Thoracic aorta (tissue), 2 donors: Measurements from ENCODE around the gene BDH1. TPM values are rescaled to one million over a fixed set of nuclear protein-coding genes. Genes with fewer than 3 reads are reported as not detected.
"Not testable (repeated sequence)": the region's sequence is repeated elsewhere in the genome, so short reads cannot be mapped to it uniquely, and the experiment has no call there.

Experiments
- ATAC-seq: fragments of 150-250 bp; one replicate; pipeline ENCODE4 v1.8.0; 2017; ENCODE audit warnings: low read depth; ENCODE audit not compliant: insufficient number of reproducible peaks, low FRiP score
- DNase-seq: peaks from one replicate; pipeline ENCODE4 v3.0.0-alpha.2; 2020; ENCODE audit warnings: low spot score
- H3K27ac ChIP-seq, 2 donors: fragments of 200-600 bp; sonication (generic); 1 replicate in 1 of 2; 2 replicates in 1 of 2; pipeline ENCODE4 v1.5.1; 2016; ENCODE audit warnings: mild to moderate bottlenecking in 2 of 2, moderate library complexity in 2 of 2
- H3K27me3 ChIP-seq: fragments of 200-600 bp; sonication (generic); replicated peaks from 2 replicates; pipeline ENCODE4 v1.6.0; 2016; ENCODE audit warnings: mild to moderate bottlenecking; ENCODE audit not compliant: insufficient read depth
- H3K36me3 ChIP-seq: fragments of 200-600 bp; sonication (generic); one replicate; pipeline ENCODE4 v1.5.1; 2016
- H3K4me1 ChIP-seq, 2 donors: fragments of 200-600 bp; sonication (generic); 1 replicate in 1 of 2; 2 replicates in 1 of 2; pipeline versions ENCODE4 v1.5.1 to v1.6.0; 2016; ENCODE audit warnings: low read depth in 2 of 2, mild to moderate bottlenecking in 1 of 2; ENCODE audit not compliant: control insufficient read depth in 1 of 2
- H3K4me3 ChIP-seq: fragments of 200-600 bp; sonication (generic); 2 replicates; pipeline ENCODE4 v1.5.1; 2016; ENCODE audit warnings: mild to moderate bottlenecking
- H3K9me3 ChIP-seq: fragments of 200-600 bp; sonication (generic); 2 replicates; pipeline ENCODE4 v1.5.1; 2016
- total RNA-seq, 2 donors: library from RNA; depleted of rRNA; stranded (reverse); fragments of >200 nt; gene quantifications; one replicate each; pipeline versions ENCODE4 v1.1.0 to v1.2.3, GENCODE V29; 2016
- TF ChIP-seq, protein P1 (sequence below): fragments of 200-600 bp; sonication (generic); IDR thresholded peaks from one replicate; pipeline ENCODE4 v1.5.1; 2019; ENCODE audit warnings: antibody characterized with exemption

BDH1 gene
- total RNA-seq, 2 donors from 2014 or later, result 5.3 to 15.4 TPM

DNA sequence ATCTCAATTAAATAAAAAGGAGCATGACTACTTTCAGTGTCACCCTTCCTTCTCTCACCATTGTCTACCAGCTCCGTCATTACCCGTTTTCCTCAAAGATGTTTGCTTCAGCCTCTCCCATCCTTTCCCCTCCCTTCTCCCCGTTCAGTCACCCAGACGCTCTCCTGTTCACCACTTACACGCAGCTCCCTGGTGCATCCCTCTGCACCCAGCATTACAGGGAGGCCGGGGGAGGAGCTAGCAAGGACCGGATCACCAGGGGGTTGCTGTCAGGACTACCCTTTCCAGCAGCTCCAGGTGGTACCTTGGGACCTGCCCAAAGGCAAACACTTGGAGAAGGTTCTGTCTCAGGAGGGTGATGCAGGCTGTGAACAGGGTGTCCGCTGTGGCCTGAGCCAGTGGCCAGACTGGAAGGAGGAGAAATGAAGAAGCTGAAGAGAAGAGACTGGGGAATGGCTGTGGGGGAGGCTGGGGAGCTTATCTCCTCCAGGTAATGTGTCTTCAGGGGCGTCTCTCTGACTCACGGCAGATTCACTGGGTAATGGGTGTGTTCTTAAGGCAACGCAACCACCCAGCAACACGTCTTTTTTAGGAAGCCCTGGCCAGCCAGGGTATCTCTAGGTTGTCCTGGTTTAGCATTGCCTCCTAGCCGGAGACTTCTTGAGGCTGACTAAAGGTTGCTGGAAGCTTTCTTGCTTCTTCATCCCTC is 21.8 kb upstream of the BDH1 start:
- DNase-seq (no peak), ATAC-seq (no peak)
- Histone ChIP-seq H3K4me3 (no peak overlapping the region), H3K27me3 (no peaks in the 10 kb centered on the region), H3K4me1 (no peaks in the 10 kb centered on the region), H3K36me3 (no peaks in the 10 kb centered on the region), H3K9me3 (no peaks in the 10 kb centered on the region), H3K27ac (no peak overlapping the region)
- TF ChIP-seq, protein P1, sequence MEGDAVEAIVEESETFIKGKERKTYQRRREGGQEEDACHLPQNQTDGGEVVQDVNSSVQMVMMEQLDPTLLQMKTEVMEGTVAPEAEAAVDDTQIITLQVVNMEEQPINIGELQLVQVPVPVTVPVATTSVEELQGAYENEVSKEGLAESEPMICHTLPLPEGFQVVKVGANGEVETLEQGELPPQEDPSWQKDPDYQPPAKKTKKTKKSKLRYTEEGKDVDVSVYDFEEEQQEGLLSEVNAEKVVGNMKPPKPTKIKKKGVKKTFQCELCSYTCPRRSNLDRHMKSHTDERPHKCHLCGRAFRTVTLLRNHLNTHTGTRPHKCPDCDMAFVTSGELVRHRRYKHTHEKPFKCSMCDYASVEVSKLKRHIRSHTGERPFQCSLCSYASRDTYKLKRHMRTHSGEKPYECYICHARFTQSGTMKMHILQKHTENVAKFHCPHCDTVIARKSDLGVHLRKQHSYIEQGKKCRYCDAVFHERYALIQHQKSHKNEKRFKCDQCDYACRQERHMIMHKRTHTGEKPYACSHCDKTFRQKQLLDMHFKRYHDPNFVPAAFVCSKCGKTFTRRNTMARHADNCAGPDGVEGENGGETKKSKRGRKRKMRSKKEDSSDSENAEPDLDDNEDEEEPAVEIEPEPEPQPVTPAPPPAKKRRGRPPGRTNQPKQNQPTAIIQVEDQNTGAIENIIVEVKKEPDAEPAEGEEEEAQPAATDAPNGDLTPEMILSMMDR, result no peak

DNA sequence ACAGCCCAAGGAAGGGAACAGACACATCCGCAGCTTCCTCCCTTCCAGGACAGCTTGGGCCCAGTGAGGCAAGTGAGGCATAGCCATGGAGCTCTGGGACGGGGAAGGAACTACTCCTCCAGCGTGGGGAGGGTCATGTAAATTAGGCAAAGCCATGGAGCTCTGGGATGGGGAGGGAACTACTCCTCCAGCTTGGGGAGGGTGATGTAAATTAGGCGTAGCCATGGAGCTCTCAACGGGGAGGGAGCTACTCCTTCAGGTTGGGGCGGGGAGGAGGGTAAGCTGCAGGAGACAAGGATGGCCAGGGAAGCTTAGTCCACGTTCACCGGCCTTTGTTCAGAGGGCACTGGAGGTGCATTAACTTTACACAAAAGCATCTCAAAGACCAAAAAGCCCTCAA is 21.1 kb upstream of the BDH1 start:
- H3K4me3 ChIP-seq, result no peak overlapping the region
- no peaks in the 10 kb centered on the region for H3K9me3 ChIP-seq
- no peak for DNase-seq
- H3K27ac ChIP-seq, result no peak overlapping the region
- no peak for ATAC-seq
- TF ChIP-seq, protein P1, result no peak
- no peaks in the 10 kb centered on the region for H3K4me1 ChIP-seq
- no peaks in the 10 kb centered on the region for H3K36me3 ChIP-seq
- no peaks in the 10 kb centered on the region for H3K27me3 ChIP-seq

DNA sequence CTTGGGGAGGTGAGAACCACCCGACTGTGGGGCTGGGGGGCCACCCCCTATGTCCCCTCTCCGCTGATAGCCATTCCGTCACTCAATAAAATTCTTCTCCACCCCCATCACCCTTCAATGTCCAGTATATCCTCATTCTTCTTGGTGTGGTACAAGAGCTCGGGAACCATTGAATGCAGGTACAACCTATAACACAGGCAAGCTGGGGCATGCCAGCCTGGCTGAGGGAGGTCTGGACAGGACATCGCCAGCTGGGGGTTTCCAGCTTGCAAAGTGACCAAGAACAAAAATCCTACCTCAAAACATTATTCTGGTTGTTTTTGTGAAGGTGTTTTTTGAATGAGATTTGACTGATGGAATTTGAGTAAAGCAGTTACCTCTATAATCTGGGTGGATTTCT is 19.6 kb upstream of the BDH1 start:
- Histone ChIP-seq H3K4me3 (no peak overlapping the region), H3K27me3 (no peaks in the 10 kb centered on the region), H3K36me3 (no peaks in the 10 kb centered on the region), H3K4me1 (no peaks in the 10 kb centered on the region), H3K9me3 (no peaks in the 10 kb centered on the region), H3K27ac (no peak overlapping the region)
- TF ChIP-seq, protein P1, result no peak
- no peak for ATAC-seq
- DNase-seq, result no peak

DNA sequence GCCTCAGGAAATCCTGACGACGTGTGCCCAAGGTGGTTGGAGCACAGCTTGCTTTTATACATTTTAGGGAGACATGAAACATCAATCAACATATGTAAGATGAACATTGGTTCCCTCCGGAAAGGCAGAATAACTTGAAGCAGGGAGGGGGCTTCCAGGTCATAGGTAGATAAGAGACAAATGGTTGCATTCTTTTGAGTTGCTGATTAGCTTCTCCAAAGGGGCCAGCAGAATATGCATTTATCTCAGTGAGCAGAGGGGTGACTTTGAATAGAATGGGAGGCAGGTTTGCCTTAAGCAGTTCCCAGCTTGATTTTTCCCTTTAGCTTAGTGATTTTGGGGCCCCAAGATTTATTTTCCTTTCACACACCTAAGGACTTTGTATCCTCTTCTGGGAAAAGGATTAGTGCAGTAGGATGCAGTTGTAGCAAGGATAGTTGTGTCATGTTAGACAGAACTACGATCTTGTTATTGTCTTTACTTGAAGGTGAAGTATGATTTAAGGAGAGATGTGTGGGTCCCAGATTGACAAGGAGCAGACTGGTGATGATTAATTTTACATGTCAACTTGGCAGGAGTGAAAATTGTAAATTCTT is 18.7 kb upstream of the BDH1 start:
- H3K27ac ChIP-seq, H3K36me3 ChIP-seq, ATAC-seq, H3K4me3 ChIP-seq, DNase-seq, H3K27me3 ChIP-seq, H3K9me3 ChIP-seq, H3K4me1 ChIP-seq: not testable (repeated sequence)

DNA sequence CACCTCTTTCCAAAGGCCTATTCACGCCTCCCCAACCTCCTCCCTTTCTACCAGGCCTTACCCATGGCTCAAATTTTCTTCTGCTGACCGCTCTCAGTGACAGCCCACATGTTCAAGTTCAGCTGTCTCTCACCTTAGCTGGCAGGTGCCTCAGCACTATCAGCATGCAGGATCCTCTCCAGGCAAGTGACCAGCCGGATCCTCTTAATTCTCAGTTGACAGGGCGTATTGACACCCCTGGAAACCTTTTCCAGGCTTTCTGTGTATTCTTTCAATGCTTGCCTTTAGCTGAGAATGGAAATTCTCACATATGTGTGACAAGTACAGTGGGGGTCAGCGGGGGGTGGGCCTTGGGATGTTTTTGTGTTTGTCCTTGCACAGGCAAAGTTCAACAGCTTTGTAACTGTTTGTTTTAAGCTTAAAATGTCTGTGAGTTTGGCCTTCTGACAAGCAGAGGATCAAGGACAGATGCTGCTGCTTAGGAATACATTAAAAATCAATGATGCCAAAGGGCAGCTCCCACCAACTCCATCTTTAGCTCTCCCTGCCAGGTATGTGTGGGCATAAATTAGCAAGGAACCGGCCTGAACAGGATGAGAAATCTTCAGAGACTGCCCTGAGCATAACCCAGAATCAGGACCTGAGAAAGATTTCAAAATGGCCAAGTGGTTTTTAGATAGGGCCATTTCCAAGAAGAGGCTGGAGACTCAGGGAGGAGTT is 17.4 kb upstream of the BDH1 start:
- TF ChIP-seq, protein P1, result no peak
- Histone ChIP-seq H3K27ac (no peak overlapping the region), H3K9me3 (no peaks in the 10 kb centered on the region), H3K4me3 (no peak overlapping the region), H3K4me1 (no peaks in the 10 kb centered on the region), H3K27me3 (no peaks in the 10 kb centered on the region), H3K36me3 (no peaks in the 10 kb centered on the region)
- DNase-seq (no peak), ATAC-seq (no peak)

DNA sequence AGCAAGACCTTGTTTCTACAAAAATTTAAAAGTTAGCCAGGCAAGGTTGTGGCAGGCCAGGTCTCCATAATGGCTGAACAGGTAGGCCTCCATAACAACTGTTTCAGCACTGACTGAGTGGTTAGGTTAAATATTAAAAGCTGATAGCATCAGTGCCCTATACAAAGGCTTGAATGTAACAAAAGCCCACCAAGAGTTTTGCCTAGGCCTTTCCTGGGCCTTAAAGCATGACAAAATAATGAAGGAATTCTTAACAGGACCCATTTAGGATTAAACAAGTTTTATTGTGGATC is 16.1 kb upstream of the BDH1 start:
- H3K4me3 ChIP-seq, H3K27ac ChIP-seq, H3K9me3 ChIP-seq, H3K36me3 ChIP-seq, H3K27me3 ChIP-seq, H3K4me1 ChIP-seq, ATAC-seq, DNase-seq: not testable (repeated sequence)

DNA sequence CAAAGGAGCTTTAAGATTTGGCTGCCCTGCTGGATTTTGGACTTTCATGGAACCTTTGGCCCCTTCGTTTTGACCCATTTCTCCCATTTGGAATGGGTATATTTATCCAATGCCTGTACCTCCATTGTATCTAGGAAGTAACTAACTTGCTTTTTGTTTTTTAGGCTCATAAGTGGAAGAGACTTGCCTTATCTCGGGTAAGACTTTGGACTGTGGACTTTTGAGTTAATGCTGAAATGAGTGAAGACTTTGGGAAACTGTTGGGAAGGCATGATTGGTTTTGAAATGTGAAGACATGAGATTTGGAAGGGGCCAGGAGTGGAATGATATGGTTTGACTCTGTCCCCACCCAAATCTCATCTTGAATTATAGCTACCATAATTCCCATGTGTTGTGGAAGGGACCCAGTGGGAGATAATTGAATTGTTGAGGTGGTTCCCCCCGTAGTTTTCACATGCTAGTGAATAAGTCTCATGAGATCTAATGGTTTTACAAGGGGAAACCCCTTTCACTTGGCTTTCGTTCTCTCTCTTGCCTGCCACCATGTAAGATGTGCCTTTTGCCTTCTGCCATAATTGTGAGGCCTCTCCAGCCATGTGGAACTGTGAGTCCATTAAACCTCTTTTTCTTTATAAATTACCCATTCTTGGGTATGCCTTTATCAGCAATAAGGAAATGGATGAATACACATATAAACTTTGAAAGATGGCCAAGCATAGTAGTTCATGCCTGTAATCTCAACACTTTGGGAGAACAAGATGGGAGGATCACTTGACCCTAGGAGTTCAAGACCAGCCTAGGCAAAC is 15.5 kb upstream of the BDH1 start:
- not testable (repeated sequence) for ATAC-seq, H3K27me3 ChIP-seq, H3K36me3 ChIP-seq, H3K9me3 ChIP-seq, DNase-seq, H3K4me3 ChIP-seq, H3K27ac ChIP-seq, H3K4me1 ChIP-seq

DNA sequence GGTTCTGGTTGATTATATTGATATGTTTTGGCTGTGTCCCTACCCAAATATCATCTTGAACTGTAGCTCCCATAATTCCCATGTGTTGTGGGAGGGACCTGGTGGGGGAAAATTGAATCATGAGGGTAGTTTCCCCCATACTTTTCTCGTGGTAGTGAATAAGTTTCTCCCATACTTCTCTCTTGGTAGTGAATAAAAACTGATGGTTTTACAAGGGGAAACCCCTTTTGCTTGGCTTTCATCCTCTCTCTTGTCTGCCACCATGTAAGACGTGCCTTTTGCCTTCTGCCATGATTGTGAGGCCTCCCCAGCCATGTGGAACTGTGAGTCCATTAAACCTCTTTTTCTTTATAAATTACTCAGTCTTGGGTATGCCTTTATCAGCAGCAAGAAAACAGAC is 13.7 kb upstream of the BDH1 start:
- not testable (repeated sequence) for ATAC-seq, H3K36me3 ChIP-seq, H3K9me3 ChIP-seq, H3K4me3 ChIP-seq, DNase-seq, H3K4me1 ChIP-seq, H3K27me3 ChIP-seq, H3K27ac ChIP-seq
